ENCODE results near the gene EFHD2. TPM values are rescaled to one million over a fixed set of nuclear protein-coding genes. Genes with fewer than 3 reads are reported as not detected.
"Not testable (repeated sequence)": the region's sequence is repeated elsewhere in the genome, so short reads cannot be mapped to it uniquely, and the experiment has no call there.

Gene EFHD2
- total RNA-seq, 1 experiment from 2014 or later: 92.0 TPM

GRCh38 chr1:15471067-15471466 is 61.4 kb downstream of the EFHD2 start:
- not testable (repeated sequence) for DNase-seq, H3K9me3 ChIP-seq, H3K4me3 ChIP-seq, H3K27me3 ChIP-seq, H3K36me3 ChIP-seq

- not testable (repeated sequence) for H3K27me3 ChIP-seq, H3K36me3 ChIP-seq, H3K4me3 ChIP-seq, DNase-seq, H3K9me3 ChIP-seq
Measured at GRCh38 chr1:15471723-15472122, 62.0 kb downstream of the EFHD2 start.

- no peak for DNase-seq
- Histone ChIP-seq H3K9me3 (no peaks in the 10 kb centered on the region), H3K4me3 (no peak overlapping the region), H3K36me3 (no peaks in the 10 kb centered on the region), H3K27me3 (no peaks in the 10 kb centered on the region)
Measured at GRCh38 chr1:15472587-15472986, 62.9 kb downstream of the EFHD2 start.

GRCh38 chr1:15475752-15476314 is 66.1 kb downstream of the EFHD2 start, which contains the start of gene CELA2B:
Gene CELA2B, plus strand, starts transcription at chr1:15476104. Its CDS starts 22 bp downstream, at chr1:15476126.
- Histone ChIP-seq H3K27me3 (no peaks in the 10 kb centered on the region), H3K9me3 (no peaks in the 10 kb centered on the region), H3K4me3 (no peak within 1 kb of the TSS), H3K36me3 (no peaks in the 10 kb centered on the region)
- DNase-seq: no peak

- Histone ChIP-seq H3K9me3 (no peaks in the 10 kb centered on the region), H3K27me3 (no peaks in the 10 kb centered on the region), H3K36me3 (no peaks in the 10 kb centered on the region), H3K4me3 (no peak overlapping the region)
- DNase-seq: no peak
Measured at GRCh38 chr1:15476927-15477326, 67.2 kb downstream of the EFHD2 start.

GRCh38 chr1:15477646-15478212 is 68.0 kb downstream of the EFHD2 start:
- DNase-seq: no peak
- Histone ChIP-seq H3K4me3 (no peak overlapping the region), H3K36me3 (no peaks in the 10 kb centered on the region), H3K9me3 (no peaks in the 10 kb centered on the region), H3K27me3 (no peaks in the 10 kb centered on the region)

Other genes starting within 250 kb of the EFHD2 start
- gene FHAD1, start 162.7 kb upstream of the EFHD2 start, total RNA-seq (2014; rRNA removed; shearing (Covaris generic); ENCODE audit: low replicate concordance): 0.33 and 1.1 TPM in 2 replicates
- not detected in 2 replicates for gene CTRC, start 28.6 kb downstream of the EFHD2 start, total RNA-seq (2014; rRNA removed; shearing (Covaris generic); ENCODE audit: low replicate concordance)
- gene CELA2A, start 46.8 kb downstream of the EFHD2 start, total RNA-seq (2014; rRNA removed; shearing (Covaris generic); ENCODE audit: low replicate concordance): not detected in 2 replicates
- not detected in 2 replicates for gene CELA2B, start 66.2 kb downstream of the EFHD2 start, total RNA-seq (2014; rRNA removed; shearing (Covaris generic); ENCODE audit: low replicate concordance)
- 5.3 and 8.8 TPM in 2 replicates for gene CASP9, start 114.3 kb downstream of the EFHD2 start, total RNA-seq (2014; rRNA removed; shearing (Covaris generic); ENCODE audit: low replicate concordance)
- 3.5 and 3.6 TPM in 2 replicates for gene DNAJC16, start 117.0 kb downstream of the EFHD2 start, total RNA-seq (2014; rRNA removed; shearing (Covaris generic); ENCODE audit: low replicate concordance)
- 0.84 and 1.1 TPM in 2 replicates for gene AGMAT, start 175.2 kb downstream of the EFHD2 start, total RNA-seq (2014; rRNA removed; shearing (Covaris generic); ENCODE audit: low replicate concordance)
- gene DDI2, start 207.6 kb downstream of the EFHD2 start, total RNA-seq (2014; rRNA removed; shearing (Covaris generic); ENCODE audit: low replicate concordance): 1.8 and 7.6 TPM in 2 replicates

All from MG63 (cell line).